LNCAP (cell line): ENCODE results near the gene MGRN1.

Experiments used
- TF ChIP-seq, protein P1 (sequence below): fragments of 450-650 bp; IDR thresholded peaks from 2 replicates; pipeline ENCODE4 v1.5.1; 2017; ENCODE audit warnings: mild to moderate bottlenecking

Gene MGRN1

DNA sequence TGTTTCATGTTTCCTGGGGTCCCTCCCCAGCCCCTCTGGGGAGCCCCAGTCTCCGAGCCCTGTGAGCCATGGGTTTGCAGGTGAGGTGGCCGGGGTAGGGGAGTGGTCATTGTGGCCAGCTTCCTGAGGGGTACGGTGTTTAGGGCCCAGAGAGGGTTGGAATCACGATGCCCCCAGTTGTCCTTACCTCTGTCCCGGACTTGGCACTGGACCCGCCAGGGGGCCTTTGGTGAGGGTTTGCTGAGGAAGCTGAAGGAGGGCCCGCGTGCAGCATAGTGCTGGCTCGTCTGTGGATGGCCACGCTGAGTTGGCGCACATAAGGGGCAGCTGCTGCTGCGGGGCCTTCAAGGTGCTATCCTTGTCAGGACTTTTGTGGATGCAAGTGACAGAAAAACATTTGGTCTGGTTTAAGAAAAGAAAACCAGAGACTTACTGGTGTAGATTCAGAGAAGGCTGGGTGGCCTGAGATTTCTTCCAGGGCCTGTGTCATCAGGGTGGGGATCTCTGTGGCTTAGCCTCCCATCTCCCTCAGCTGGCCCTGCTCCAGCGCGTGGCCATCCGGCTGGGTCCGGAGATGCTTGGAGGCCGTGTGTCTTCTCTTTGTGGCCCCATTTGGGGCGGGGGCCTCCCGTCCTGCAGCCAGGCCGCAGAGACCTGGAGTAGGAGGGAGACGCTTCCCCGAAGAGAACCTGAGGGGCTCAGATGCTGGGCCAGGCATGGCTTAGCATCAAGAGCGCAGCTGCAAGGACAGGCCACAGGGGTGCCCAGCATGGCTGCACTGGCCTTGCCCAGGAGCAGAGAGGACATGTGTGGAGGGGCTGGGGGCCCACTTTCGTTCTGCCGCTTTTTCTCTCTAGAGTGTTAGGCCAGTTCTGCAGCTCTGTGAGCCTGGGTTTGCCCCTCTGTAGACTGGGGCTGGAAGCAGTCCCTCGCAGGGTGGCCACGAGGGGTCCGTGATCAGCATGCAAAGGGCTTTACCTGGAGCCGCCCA is 35.0 kb downstream of the MGRN1 start:
- TF ChIP-seq, protein P1, sequence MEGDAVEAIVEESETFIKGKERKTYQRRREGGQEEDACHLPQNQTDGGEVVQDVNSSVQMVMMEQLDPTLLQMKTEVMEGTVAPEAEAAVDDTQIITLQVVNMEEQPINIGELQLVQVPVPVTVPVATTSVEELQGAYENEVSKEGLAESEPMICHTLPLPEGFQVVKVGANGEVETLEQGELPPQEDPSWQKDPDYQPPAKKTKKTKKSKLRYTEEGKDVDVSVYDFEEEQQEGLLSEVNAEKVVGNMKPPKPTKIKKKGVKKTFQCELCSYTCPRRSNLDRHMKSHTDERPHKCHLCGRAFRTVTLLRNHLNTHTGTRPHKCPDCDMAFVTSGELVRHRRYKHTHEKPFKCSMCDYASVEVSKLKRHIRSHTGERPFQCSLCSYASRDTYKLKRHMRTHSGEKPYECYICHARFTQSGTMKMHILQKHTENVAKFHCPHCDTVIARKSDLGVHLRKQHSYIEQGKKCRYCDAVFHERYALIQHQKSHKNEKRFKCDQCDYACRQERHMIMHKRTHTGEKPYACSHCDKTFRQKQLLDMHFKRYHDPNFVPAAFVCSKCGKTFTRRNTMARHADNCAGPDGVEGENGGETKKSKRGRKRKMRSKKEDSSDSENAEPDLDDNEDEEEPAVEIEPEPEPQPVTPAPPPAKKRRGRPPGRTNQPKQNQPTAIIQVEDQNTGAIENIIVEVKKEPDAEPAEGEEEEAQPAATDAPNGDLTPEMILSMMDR: no peak

DNA sequence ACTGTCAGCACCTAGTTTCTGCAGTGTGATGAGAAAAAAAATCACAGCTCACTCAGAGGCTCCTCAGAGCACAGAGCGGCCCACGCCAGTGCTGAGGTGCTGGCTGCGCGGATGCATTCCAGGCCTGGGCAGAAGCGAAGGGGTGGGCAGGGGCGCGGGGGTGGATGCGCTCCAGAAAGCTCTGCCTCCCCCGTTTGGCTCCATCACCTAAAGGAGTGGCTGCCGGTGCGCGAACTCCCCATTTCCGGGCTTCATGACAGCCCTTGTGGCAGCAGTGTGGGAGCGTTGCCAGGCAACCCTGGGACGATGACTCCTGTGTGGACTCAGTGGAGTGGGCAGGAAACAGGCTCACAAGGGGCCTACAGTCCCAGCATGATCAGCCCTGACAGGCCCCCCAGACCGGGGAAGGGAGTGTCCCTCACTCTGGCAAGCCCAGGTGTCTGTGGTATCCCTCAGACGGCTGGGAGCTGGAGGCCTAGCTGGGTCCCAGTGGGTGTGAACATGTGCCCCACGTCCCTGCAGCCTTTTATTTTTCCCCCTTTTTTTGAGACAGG is 35.9 kb downstream of the MGRN1 start:
- TF ChIP-seq, protein P1: no peak

DNA sequence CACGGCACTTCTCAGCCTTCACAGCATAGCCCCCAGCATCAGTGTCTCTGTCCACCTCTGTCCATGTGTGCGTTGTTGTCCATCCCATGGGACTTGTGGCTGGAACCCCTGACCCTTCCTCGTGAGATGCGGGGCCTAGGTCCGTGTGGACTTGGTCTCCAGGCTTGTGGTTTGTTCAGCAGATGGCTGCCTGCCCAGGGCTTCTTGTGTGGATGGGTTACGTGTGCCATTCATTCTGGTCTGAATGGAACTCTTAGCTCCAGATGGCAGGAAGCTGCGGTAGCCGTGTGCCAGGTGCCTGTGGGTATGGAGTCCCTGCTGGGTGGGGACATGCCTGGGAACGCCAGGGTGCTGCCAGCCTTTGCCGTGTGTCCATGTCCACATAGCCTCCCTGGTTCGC is 37.0 kb downstream of the MGRN1 start:
- TF ChIP-seq, protein P1: no peak

DNA sequence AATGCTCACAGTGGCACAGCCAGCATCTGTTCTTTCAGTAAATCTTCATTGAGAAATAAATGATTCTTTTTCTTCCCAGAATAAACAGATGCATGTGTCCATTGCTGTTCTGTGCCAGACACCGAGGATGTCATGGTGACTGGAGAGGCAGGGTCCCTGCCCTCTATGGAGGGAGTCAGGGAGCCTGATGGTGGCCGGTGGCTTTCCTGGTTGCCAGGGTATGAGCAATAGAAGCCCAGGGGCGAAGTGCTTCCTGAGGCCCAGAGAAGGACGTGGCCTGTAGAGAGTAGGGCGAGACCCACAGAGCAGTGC is 38.8 kb downstream of the MGRN1 start:
- TF ChIP-seq, protein P1: no peak

DNA sequence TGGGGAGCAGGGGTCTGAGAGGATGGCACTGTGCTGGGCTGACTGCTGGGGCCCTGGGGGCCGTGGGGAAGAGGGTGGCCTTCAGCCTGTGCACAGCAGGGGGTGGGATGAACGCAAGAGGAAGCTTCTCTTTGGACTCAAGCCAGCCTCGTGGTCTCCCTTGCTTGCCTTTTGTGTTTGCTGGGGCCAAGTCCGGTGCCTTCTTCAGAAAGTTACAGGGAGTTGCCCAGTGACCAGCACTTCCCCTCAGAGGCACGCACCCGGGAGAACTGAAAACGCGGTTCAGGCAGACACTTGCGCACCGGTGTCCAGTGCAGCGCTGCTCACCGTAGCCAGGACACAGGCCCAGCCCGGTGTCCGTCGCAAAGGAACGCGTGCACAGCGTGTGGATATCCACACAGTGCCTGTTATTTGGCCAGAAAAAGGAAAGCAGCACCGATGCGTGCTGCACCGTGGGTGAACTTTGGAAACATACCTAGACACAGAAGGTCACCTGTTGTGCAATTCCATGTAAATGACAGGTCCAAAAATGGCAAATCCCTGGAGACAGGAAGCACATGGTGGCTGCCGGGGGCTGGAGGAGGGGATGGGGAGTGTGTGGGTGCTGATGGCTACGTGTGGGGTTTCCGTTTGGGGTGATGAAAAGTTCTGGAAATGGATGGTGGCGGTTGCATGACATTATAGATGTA is 39.3 kb downstream of the MGRN1 start:
- TF ChIP-seq, protein P1: no peak

DNA sequence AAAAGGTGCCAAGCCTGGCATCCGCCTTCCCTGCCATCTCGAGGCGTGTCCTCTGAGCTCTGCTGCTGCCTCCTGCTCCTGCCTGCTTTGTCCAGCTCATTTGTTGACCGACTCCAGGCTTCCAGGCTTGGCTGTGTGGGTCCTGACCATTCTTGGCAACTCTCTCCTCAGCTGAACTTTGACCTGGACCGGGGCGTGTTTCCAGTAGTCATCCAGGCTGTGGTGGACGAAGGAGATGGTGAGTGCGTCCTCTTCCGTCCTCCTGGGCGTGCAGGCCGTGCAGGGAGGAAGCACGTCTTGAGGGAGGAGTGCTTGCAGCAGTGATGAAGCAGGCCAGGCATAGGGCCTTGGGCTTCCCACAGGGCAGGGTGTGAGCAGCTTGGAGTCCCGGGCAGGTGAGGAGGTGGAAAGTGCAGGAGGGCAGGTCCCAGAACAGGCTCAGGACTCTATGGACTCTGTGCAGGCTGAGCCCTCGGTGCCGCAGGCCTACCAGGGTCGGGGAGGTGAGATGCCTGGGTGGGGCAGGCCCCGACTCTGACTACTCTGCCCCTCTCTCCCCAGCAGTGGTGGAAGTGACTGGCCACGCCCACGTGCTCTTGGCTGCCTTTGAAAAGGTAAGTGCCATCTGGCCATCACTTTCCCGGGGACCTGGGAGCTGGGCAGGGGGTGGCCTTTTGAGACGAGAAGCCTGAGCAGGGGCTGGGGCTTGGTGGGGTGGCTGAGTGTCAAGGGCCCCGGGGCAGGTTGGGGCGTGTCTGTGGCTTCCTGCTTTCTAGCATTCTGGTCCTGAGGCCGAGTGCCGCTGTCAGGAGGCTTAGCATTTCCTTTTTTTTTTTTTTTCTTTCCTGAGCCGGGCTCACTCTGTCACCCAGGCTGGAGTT is 40.2 kb downstream of the MGRN1 start:
- TF ChIP-seq, protein P1: no peak
